Keratinocyte (primary cell): ENCODE results near the gene PPIC. TPM values are rescaled to one million over a fixed set of nuclear protein-coding genes. Genes with fewer than 3 reads are reported as not detected.

Experiments
- DNase-seq: peaks from one replicate; pipeline ENCODE4 v3.0.0-alpha.2; 2011; ENCODE audit warnings: low read depth, missing footprints, low spot score
- FAIRE-seq: peaks from 2 replicates; lab custom pipeline; 2011; peaks lifted over from hg19 to GRCh38; lab: Jason Lieb, UNC
- H2AFZ ChIP-seq: 2 replicates; pipeline ENCODE4 v1.6.0; 2012; ENCODE audit warnings: low read length, control low read depth, inconsistent platforms; ENCODE audit not compliant: control insufficient read depth
- H3K27ac ChIP-seq: 2 replicates; pipeline ENCODE4 v1.5.1; 2011; ENCODE audit warnings: low read length; ENCODE audit not compliant: control insufficient read depth, insufficient read depth
- H3K27me3 ChIP-seq: 3 replicates; pipeline ENCODE4 v1.6.0; 2011; ENCODE audit warnings: low read length; ENCODE audit not compliant: control insufficient read depth, insufficient read depth; ENCODE audit errors: extremely low read depth
- H3K36me3 ChIP-seq, 2 experiments: 2 replicates in 1 of 2; 3 replicates in 1 of 2; pipeline ENCODE4 v1.5.1; 2011; ENCODE audit warnings: low read length in 2 of 2, mild to moderate bottlenecking in 1 of 2; ENCODE audit not compliant: control insufficient read depth in 2 of 2, insufficient read depth in 2 of 2; ENCODE audit errors: extremely low read depth in 1 of 2
- H3K4me1 ChIP-seq: 3 replicates; pipeline ENCODE4 v1.5.1; 2011; ENCODE audit warnings: low read length; ENCODE audit not compliant: control insufficient read depth, insufficient read depth; ENCODE audit errors: extremely low read depth
- H3K4me2 ChIP-seq: 3 replicates; pipeline ENCODE4 v1.6.0; 2011; ENCODE audit warnings: low read depth, low read length; ENCODE audit not compliant: control insufficient read depth, insufficient read depth; ENCODE audit errors: extremely low read depth
- H3K4me3 ChIP-seq, 3 experiments: fragments of 200-600 bp in 1 of 3; sonication (generic) in 1 of 3; 2 replicates in 2 of 3; 3 replicates in 1 of 3; pipeline ENCODE4 v1.5.1; 2011 to 2016; ENCODE audit warnings: low read length in 3 of 3, mild to moderate bottlenecking in 3 of 3, control low read depth in 2 of 3, inconsistent platforms in 1 of 3, low read depth in 1 of 3, mixed read lengths in 1 of 3, mixed run types in 1 of 3, moderate library complexity in 1 of 3; ENCODE audit not compliant: control insufficient read depth in 2 of 3, insufficient read depth in 2 of 3; ENCODE audit errors: extremely low read depth in 1 of 3
- H3K79me2 ChIP-seq: 2 replicates; pipeline ENCODE4 v1.6.0; 2012; ENCODE audit warnings: low read length; ENCODE audit not compliant: control insufficient read depth, insufficient read depth
- H3K9ac ChIP-seq: 3 replicates; pipeline ENCODE4 v1.6.0; 2011; ENCODE audit warnings: low read length; ENCODE audit not compliant: control insufficient read depth, insufficient read depth; ENCODE audit errors: extremely low read depth
- H3K9me1 ChIP-seq: 3 replicates; pipeline ENCODE4 v1.6.0; 2011; ENCODE audit warnings: low read length; ENCODE audit not compliant: control insufficient read depth, insufficient read depth; ENCODE audit errors: extremely low read depth
- H3K9me3 ChIP-seq: 2 replicates; pipeline ENCODE4 v1.5.1; 2012; ENCODE audit warnings: low read depth, low read length; ENCODE audit not compliant: control insufficient read depth
- H4K20me1 ChIP-seq: 3 replicates; pipeline ENCODE4 v1.6.0; 2011; ENCODE audit warnings: low read length; ENCODE audit not compliant: control insufficient read depth, insufficient read depth; ENCODE audit errors: extremely low read depth
- CTCF ChIP-seq, 3 experiments: IDR thresholded peaks in 1 of 3; conservative IDR thresholded peaks in 1 of 3; optimal IDR thresholded peaks in 1 of 3; 2 replicates in 2 of 3; 3 replicates in 1 of 3; pipeline versions ENCODE3 to v1.5.1; 2011; ENCODE audit warnings: low read length in 3 of 3, mild to moderate bottlenecking in 3 of 3, moderate library complexity in 2 of 3, control low read depth in 1 of 3, inconsistent platforms in 1 of 3; ENCODE audit not compliant: insufficient read depth in 2 of 3; ENCODE audit errors: extremely low read depth in 1 of 3
- EZH2 ChIP-seq: IDR thresholded peaks from one replicate; pipeline ENCODE4 v1.6.1; 2012; ENCODE audit warnings: inconsistent platforms, mild to moderate bottlenecking, low read length, moderate library complexity
- dilution Hi-C: fragments of 300-500 bp; cut with MboI; formaldehyde crosslinking; loops from one replicate; pipeline ENCODE4 v1.7.0; 2020; ENCODE audit warnings: low sequenced_read_pairs; ENCODE audit not compliant: extremely low pct_ligation_motif_present
- polyA plus RNA-seq, 5 experiments: library from polyadenylated mRNA; depleted of rRNA in 3 of 5; stranded (reverse) in 3 of 5; stranded (forward) in 1 of 5; unstranded in 1 of 5; fragments of >200 nt; gene quantifications; 1 replicate in 1 of 5; 2 replicates in 3 of 5; 3 replicates in 1 of 5; pipeline versions ENCODE4 v1.2.1 to v1.2.3, GENCODE V29; 2011 to 2012; ENCODE audit warnings: missing spikeins in 2 of 5, low read depth in 1 of 5, low replicate concordance in 1 of 5

The PPIC gene
- polyA plus RNA-seq, 1 donor (not counting 4 experiments of a cell fraction or from before 2014, with no cell fraction given): 26.5 TPM

- Histone ChIP-seq H3K79me2 (no peaks in the 10 kb centered on the region), H3K36me3 (peaks cover 2 to 8% of the 10 kb centered on the region in 2 experiments), H3K27me3 (no peaks in the 10 kb centered on the region), H3K27ac (no peak overlapping the region), H4K20me1 (no peaks in the 10 kb centered on the region), H3K4me3 (no peak overlapping the region), H3K9me3 (no peaks in the 10 kb centered on the region), H3K4me1 (no peaks in the 10 kb centered on the region), H3K9ac (no peak overlapping the region), H3K4me2 (no peak overlapping the region), H2AFZ (no peak overlapping the region), H3K9me1 (no peaks in the 10 kb centered on the region)
- dilution Hi-C loops: no loop called here
- no peak for FAIRE-seq
- TF ChIP-seq CTCF (optimal IDR thresholded peaks at IDR 0.05 in 1 of 3, IDR thresholded peaks at IDR 0.05 in 1 of 3, conservative IDR thresholded peaks at IDR 0.05 in 1 of 3; ENCODE audit: extremely low read depth in 1 of 3, insufficient read depth in 2 of 3, low read length in 3 of 3) (no peak), EZH2 (no peak)
- DNase-seq: no peak
These were observed 39.2 kb downstream of the PPIC start for GRCh38 chr5:122997294-122997693.

DNA sequence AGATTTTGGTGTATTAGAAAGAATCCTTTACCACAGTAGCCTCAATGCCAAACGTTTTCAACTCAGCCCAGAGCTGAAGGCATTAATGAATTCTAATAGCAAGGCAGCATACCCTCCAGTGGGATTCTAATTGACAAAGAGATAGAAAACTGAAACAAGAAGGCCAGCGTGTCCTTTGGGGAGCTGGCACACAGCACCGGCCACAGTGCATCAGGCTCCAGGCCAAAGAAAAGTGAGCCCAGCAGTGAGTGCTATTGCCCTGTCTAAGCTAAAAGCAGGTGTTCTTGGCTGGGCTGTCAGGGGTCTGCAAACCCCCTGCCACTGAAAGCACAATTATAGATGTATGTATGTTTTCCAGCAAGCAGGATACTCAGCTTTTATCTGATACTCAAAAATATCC is 40.4 kb downstream of the PPIC start:
- H3K9me3 ChIP-seq: no peaks in the 10 kb centered on the region
- TF ChIP-seq CTCF (optimal IDR thresholded peaks at IDR 0.05 in 1 of 3, IDR thresholded peaks at IDR 0.05 in 1 of 3, conservative IDR thresholded peaks at IDR 0.05 in 1 of 3; ENCODE audit: extremely low read depth in 1 of 3, insufficient read depth in 2 of 3, low read length in 3 of 3) (no peak), EZH2 (no peak)
- no peaks in the 10 kb centered on the region for H3K27me3 ChIP-seq
- no peaks in the 10 kb centered on the region for H3K4me1 ChIP-seq
- H3K27ac ChIP-seq: no peak overlapping the region
- DNase-seq (no peak), FAIRE-seq (no peak)
- peaks cover 0 to 6% of the 10 kb centered on the region in 2 experiments for H3K36me3 ChIP-seq
- no peak overlapping the region for H3K4me2 ChIP-seq
- no peaks in the 10 kb centered on the region for H4K20me1 ChIP-seq
- no peak overlapping the region for H2AFZ ChIP-seq
- H3K9me1 ChIP-seq: no peaks in the 10 kb centered on the region
- no peak overlapping the region for H3K9ac ChIP-seq
- dilution Hi-C loops: no loop called here
- no peaks in the 10 kb centered on the region for H3K79me2 ChIP-seq
- no peak overlapping the region for H3K4me3 ChIP-seq
